Stimulated activated naive CD8-positive, alpha-beta T cell treated with anti-CD3 and anti-CD28 coated beads, Interleukin-15, Interleukin-2, amounts not matched to agents 100 ng/mL and 50 ng/mL, for 24 hours (primary cell): ENCODE results near the gene DNAJB2.
A peak's percentile ranks its signal among the peaks of the same experiment; 100 is the strongest.
"Not testable (repeated sequence)": the region's sequence is repeated elsewhere in the genome, so short reads cannot be mapped to it uniquely, and the experiment has no call there.

Experiments
- H3K27ac Mint-ChIP-seq: one replicate; pipeline ENCODE4 v1.8.0; 2021; ENCODE audit warnings: mild to moderate bottlenecking, mixed read lengths
- H3K27me3 Mint-ChIP-seq: one replicate; pipeline ENCODE4 v1.8.0; 2021; ENCODE audit warnings: mixed read lengths
- H3K36me3 Mint-ChIP-seq: one replicate; pipeline ENCODE4 v1.8.0; 2021; ENCODE audit warnings: low read depth, mixed read lengths
- H3K4me1 Mint-ChIP-seq: one replicate; pipeline ENCODE4 v1.8.0; 2021; ENCODE audit warnings: low read depth, mixed read lengths
- H3K4me3 Mint-ChIP-seq: one replicate; pipeline ENCODE4 v1.8.0; 2021; ENCODE audit warnings: mild to moderate bottlenecking, mixed read lengths
- H3K9me3 Mint-ChIP-seq: one replicate; pipeline ENCODE4 v1.8.0; 2021; ENCODE audit warnings: mixed read lengths

DNAJB2 gene

DNA sequence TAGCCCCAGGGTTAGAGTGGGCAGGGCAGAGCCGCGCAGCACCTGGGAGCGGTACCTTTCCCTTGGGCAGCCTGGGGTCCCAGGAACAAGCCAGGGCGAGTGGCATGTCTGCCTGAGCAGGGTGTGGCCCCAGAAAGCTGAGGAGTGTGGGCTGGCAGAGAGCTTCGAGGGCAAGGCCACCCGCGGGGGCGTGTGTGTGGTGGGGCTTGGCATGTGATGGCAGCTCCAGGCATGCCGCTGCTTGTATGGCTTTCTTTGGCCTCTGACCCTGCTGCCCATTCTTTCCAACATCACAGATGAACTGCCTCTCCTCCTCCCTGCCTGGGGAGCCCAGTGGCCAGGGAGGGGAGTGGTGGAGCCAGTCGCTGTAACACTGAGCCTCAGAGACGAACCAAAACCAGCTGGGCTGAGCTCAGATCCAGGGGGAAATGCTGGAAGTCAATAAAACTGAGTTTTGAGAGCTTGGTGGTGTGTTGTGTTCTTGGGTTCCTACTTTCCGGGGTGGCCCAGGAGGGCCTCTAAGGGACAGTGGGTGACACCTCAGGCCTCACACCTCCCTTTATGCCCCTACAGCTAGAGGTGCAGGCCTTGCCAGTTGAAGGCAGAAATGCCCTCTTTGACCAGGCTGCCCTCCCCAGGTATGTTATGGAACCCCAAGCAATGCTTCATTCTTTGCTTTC lies 7.4 kb downstream of the DNAJB2 start:
- Mint-ChIP-seq H3K27ac (no peak overlapping the region), H3K36me3 (peaks cover 19% of the 10 kb centered on the region), H3K4me1 (peaks cover 9% of the 10 kb centered on the region), H3K9me3 (no peaks in the 10 kb centered on the region), H3K27me3 (no peaks in the 10 kb centered on the region), H3K4me3 (no peak overlapping the region)

DNA sequence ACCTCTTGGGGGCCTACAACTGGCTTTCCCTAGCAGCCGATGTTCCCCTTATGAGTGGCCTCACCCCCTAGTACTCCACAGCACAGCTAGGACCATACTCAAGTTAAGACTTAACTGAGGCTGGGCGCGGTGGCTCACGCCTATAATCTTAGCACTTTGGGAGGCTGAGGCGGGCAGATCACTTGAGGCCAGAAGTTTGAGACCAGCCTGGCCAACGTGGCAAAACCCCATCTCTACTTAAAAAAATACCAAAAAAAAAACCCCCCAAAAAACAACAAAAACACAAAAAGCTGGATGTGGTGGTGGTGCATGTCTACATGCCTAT lies 7.9 kb downstream of the DNAJB2 start:
- H3K4me3 Mint-ChIP-seq, H3K27me3 Mint-ChIP-seq, H3K9me3 Mint-ChIP-seq, H3K4me1 Mint-ChIP-seq, H3K27ac Mint-ChIP-seq: not testable (repeated sequence)
- H3K36me3 Mint-ChIP-seq, result peaks cover 19% of the 10 kb centered on the region

DNA sequence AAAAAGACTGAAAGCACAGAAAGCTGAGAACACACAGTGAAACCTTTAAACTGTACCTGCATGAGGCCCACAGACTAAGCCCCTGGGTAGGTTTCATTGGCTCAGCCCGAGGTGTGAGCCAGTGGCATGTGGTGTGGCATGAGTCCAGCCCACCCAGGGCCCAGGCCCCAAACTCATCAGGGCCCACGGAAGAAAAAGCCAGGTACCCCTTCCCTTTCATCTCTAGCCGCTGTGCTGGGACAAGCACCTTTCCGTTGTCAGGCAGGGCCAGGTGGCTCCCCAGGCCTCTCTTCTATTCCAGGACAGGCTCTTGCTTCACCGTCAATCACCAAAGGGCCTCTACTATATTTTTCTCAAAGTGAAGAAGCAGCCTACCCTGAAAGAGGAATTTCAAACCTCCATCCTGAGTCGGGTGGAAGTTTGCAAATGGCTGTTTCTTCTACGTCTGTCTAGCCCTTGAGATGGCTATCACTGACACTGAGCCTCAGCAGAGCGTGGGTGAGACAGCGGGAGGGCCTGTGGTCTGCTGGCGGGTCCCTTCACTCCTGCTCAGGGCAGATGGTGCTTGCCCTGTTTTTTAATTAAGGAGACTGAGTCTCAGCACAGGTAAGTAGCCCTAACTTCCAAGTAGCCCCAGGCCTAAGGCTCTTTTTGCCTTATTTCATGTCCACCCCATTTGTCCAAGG lies 8.6 kb downstream of the DNAJB2 start:
- peaks cover 4% of the 10 kb centered on the region for H3K4me1 Mint-ChIP-seq
- no peak overlapping the region for H3K4me3 Mint-ChIP-seq
- H3K27ac Mint-ChIP-seq, result no peak overlapping the region
- no peaks in the 10 kb centered on the region for H3K27me3 Mint-ChIP-seq
- H3K36me3 Mint-ChIP-seq, result peaks cover 14% of the 10 kb centered on the region
- H3K9me3 Mint-ChIP-seq, result no peaks in the 10 kb centered on the region

DNA sequence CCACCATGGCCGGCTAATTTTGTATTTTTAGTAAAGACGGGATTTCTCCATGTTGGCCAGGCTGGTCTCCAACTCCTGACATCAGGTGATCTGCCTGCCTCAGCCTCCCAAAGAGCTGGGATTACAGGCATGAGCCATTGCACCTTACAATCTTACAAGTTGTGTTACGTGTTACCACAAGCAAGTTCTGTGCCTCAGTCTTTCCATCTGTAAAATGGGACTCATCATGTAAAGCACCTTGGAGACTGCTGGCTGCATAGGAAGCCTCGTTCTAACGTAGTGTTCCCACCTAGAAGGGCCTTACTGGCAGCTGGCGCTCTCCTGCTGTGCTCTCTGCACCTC lies 10.0 kb downstream of the DNAJB2 start:
- Mint-ChIP-seq H3K9me3 (no peaks in the 10 kb centered on the region), H3K27ac (no peak overlapping the region), H3K4me3 (no peak overlapping the region), H3K27me3 (no peaks in the 10 kb centered on the region), H3K36me3 (peaks cover 3% of the 10 kb centered on the region), H3K4me1 (peaks cover 3% of the 10 kb centered on the region)

DNA sequence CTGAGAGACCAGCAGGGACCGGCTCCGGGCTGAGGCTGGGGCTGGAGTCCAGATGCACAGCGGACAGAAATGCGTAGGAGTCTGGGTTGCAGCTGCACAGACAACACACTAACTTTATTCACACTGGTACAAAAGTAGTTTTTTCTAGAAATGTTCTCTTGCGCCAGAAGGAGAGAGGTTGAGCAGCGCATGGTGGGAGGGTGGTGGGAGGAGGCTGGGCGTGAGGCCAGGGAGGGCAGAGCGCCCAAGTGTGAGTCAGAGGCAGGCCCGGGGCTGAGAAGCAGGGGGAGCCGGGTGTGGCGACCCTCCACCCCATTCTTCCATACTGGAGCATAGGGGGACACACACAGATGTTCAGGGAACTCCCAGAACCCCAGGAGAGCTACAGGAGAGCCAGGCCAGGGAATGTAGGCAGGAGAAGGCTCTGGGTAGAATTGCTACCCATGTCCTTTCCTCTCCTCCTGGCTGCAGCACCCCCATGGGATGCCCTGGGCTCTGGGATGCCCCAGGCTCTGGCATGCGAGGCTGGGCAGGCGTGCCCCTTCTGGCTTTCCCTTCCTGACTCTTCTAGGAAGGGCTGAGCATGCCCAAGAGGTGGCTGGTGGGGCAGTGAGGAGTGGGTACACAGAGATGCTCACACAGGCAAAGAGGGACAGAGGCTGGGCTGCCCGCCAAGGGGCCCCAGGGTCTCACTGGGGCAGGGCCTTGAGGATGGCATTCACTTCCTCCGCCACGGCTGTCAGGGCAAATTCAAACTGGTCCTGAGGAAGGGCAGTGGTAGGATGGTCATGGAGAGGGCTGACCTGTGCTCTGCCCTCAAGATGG lies 10.6 kb downstream of the DNAJB2 start:
- no peak overlapping the region for H3K4me3 Mint-ChIP-seq
- no peaks in the 10 kb centered on the region for H3K27me3 Mint-ChIP-seq
- H3K27ac Mint-ChIP-seq, result no peak overlapping the region
- H3K4me1 Mint-ChIP-seq, result peaks cover 7% of the 10 kb centered on the region
- no peaks in the 10 kb centered on the region for H3K9me3 Mint-ChIP-seq
- peaks cover 3% of the 10 kb centered on the region for H3K36me3 Mint-ChIP-seq

DNA sequence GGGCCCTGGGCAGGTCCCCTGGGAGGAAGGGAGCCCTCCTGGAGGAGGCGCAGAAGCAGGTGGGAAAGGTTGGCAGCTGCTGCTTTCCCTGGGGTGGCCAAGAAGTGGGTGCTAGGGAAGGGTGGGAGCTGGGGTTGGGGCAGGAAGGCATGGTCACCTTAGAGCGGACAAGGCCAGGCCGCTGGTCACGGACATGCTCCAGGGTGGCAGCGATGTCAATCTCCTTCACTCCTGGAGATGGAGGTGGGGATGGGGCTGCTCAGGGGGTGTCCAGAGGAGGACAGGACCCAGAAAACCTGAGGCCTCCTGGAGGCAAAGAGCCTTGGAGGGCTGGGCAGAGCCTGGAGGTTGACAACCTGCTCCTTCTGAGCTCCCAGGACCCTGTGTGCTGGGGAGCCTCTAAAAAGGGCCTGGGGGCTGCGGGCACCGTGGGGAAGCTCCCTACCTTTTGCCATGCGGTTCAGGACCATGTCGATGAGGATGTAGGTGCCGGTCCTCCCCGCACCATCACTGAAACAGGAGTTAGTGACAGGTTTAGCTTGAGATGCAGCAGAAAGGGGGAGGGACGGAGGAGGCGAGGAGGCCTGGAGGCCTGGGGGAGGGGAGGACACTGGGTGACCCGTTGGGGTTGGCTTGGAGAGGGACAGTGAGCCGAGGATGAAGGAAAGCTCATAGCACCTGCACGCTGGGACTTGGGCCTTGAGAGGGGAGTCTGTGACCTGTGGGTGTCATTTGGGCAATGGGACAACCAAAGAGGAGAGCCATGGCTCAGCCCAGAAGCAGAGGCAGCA lies 11.4 kb downstream of the DNAJB2 start:
- Mint-ChIP-seq H3K4me3 (no peak overlapping the region), H3K4me1 (peaks cover 14% of the 10 kb centered on the region), H3K9me3 (no peaks in the 10 kb centered on the region), H3K36me3 (peaks cover 3% of the 10 kb centered on the region), H3K27ac (no peak overlapping the region), H3K27me3 (no peaks in the 10 kb centered on the region)

DNA sequence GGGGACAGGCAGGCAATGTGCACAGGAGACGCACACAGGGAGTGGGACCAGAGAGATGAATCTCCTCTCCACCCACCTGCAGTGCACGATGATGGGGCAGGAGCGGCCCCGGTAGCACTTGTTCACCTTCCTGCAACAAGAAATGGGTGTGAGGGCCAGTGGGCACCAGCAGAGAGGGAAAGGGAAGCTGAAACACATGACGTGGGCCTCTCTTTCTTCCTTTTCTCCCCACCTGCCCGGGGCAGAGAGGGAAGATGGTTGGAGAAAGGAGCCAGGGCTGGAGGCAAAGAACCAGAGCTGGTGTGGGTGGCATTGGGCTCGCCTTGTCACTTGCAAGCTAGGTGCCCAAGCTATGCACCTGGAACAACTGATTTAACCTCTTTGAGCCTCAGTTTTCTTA lies 12.2 kb downstream of the DNAJB2 start:
- no peak overlapping the region for H3K4me3 Mint-ChIP-seq
- H3K27ac Mint-ChIP-seq, result no peak overlapping the region

DNA sequence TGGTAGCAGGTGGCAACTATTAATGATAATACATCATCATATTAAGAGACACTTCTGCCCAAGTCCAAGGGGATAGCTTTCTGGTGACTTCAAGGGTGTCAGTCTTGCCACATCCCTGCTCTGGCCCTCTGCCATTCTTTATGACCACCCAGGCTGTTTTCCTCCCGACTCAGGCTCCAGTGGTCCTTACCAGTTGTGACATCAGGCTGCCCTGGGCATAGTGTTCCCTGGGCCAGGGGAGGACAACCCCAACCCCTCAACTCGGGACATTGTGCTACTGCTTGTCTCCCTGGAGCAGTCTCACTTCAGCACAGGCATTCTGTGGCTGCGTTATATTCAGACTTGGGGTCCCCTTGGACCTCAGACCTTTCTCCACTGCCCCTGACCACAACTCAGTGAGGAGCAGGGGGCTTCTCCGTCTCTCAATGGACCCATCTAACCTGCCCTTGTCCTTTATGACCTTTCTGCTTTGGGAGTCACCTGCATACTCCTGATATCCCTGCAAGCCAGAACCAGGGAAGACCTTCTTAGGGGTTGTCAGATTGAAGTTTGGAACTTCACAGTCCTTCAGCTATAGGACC lies 12.8 kb downstream of the DNAJB2 start:
- no peak overlapping the region for H3K4me3 Mint-ChIP-seq
- H3K27ac Mint-ChIP-seq, result no peak overlapping the region

More for the DNA sequence above, 12.2 kb downstream of the DNAJB2 start:
- Mint-ChIP-seq H3K27me3 (no peaks in the 10 kb centered on the region), H3K4me1 (peaks cover 22% of the 10 kb centered on the region), H3K36me3 (no peaks in the 10 kb centered on the region), H3K9me3 (no peaks in the 10 kb centered on the region)

DNA sequence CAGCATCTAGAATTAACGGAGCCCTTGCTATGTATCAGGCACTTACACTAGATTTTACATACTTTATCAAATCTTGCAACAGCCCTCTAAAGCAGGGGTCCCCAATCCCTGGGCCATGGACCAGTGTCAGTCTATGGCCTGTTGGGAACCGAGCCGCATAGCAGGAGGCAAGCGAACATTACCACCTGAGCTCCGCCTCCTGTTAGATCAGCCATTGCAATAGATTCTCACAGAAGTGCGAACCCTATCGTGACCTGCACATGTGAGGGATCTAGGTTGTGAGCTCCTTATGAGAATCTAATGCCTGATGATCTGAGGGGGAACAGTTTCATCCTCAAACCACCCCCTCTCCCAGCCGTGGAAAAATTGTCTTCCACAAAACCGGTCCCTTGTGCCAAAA lies 13.4 kb downstream of the DNAJB2 start:
- H3K27ac Mint-ChIP-seq, result no peak overlapping the region
- H3K27me3 Mint-ChIP-seq, result no peaks in the 10 kb centered on the region
- no peak overlapping the region for H3K4me3 Mint-ChIP-seq
- H3K36me3 Mint-ChIP-seq, result no peaks in the 10 kb centered on the region
- no peaks in the 10 kb centered on the region for H3K9me3 Mint-ChIP-seq
- H3K4me1 Mint-ChIP-seq, result peaks cover 22% of the 10 kb centered on the region

More for the DNA sequence above, 12.8 kb downstream of the DNAJB2 start:
- Mint-ChIP-seq H3K27me3 (no peaks in the 10 kb centered on the region), H3K36me3 (no peaks in the 10 kb centered on the region), H3K9me3 (no peaks in the 10 kb centered on the region), H3K4me1 (peaks cover 22% of the 10 kb centered on the region)

DNA sequence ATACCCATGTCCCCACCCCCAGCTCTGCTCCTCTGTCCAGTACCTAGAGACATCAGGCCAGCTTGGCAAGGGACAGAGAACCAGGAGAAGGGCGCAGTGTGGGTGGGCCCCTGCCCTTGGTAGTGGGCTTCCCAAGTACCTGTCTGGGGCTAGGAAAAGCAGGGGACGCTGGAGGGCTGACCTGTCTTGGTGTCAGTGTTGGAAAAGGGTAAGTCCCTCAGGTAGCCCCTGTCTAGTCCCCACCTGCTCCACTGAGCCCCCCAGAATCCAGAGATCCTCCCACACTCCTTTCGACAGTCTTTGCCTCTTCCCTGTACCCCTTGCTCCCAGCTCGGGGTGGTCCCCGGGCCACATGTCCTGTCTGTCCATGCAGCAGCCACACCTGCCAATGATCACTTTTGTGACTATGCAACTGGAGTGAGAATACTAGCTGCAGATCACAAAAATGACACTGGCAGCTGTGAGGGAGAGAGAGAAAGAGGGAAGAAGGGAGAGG lies 14.6 kb downstream of the DNAJB2 start:
- Mint-ChIP-seq H3K4me1 (peaks cover 25% of the 10 kb centered on the region), H3K27ac (peak overlapping the region; percentile 88), H3K4me3 (peak overlapping the region; percentile 73), H3K36me3 (no peaks in the 10 kb centered on the region), H3K9me3 (no peaks in the 10 kb centered on the region), H3K27me3 (no peaks in the 10 kb centered on the region)

DNA sequence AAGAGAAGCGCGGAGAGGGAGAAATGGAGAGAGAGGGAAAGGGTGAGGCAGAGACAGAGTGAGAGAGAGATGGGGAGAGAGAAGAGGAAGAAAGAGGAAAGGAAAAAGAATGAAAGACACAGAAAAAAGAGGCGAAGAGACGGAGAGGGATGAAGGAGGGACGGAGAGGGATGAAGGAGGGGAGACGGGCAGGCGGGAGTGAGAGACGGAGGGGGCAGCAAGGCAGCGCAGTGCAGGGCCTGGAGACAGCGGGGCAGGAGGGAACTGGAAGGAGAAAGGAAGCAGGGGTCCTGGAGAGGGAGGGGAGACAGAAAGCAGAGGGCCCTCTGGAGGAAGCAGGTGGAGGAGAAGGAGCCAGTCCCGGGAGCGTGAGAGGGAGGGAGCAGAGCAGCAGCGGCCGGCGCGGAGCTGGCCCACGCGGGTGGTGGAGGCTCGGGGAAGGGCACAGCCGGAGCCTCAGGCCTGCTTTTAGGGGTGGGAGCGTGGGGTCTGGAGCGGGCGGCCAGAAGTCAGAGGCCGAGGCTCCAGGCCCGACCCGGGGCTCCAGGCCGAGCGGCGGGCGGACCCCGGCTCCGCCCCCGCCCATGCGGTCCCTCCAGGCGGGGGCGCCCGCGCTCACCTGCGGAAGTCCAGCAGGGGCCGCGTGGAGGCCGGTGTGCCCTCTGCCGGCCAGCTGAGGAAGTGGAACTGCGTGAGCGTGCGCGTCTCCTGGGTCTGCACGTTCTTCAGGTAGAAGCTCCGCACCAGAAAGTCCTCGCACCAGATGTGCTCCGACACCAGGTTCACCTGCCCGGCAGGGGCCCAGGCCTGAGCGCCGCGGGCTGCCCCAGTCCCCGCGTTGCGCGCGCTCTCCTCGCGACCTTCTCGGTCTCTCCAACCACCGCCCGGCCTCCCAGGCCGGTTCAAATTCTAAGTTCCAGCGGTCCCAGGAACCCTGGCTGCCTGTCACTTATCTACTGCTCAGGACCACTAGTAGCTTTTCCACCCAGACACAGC lies 15.5 kb downstream of the DNAJB2 start:
- peak overlapping the region; percentile 73 for H3K4me3 Mint-ChIP-seq
- peak overlapping the region; percentile 88 for H3K27ac Mint-ChIP-seq
- no peaks in the 10 kb centered on the region for H3K9me3 Mint-ChIP-seq
- H3K36me3 Mint-ChIP-seq, result no peaks in the 10 kb centered on the region
- peaks cover 27% of the 10 kb centered on the region for H3K4me1 Mint-ChIP-seq
- H3K27me3 Mint-ChIP-seq, result no peaks in the 10 kb centered on the region

DNA sequence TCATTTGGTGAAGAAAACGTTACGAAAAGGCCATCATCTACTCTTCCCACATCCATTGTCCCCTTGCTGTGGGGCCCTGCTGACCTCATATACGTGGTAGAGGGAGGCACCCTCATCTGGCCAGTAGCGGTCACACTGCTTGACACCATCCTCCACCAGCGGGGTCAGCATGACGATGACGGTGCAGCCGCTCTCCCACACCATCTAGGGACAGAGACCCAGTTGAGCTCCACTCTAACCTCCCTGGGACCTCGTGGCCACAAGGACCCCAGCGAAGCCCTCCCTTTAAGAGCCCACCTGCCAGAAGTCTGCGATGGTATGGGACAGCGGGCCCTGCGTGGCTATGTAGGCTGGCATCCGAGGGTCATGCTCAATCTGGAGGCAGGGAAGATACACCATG lies 17.0 kb downstream of the DNAJB2 start:
- Mint-ChIP-seq H3K36me3 (no peaks in the 10 kb centered on the region), H3K27me3 (peaks cover 11% of the 10 kb centered on the region), H3K4me3 (no peak overlapping the region), H3K27ac (no peak overlapping the region), H3K9me3 (no peaks in the 10 kb centered on the region), H3K4me1 (peaks cover 27% of the 10 kb centered on the region)

DNA sequence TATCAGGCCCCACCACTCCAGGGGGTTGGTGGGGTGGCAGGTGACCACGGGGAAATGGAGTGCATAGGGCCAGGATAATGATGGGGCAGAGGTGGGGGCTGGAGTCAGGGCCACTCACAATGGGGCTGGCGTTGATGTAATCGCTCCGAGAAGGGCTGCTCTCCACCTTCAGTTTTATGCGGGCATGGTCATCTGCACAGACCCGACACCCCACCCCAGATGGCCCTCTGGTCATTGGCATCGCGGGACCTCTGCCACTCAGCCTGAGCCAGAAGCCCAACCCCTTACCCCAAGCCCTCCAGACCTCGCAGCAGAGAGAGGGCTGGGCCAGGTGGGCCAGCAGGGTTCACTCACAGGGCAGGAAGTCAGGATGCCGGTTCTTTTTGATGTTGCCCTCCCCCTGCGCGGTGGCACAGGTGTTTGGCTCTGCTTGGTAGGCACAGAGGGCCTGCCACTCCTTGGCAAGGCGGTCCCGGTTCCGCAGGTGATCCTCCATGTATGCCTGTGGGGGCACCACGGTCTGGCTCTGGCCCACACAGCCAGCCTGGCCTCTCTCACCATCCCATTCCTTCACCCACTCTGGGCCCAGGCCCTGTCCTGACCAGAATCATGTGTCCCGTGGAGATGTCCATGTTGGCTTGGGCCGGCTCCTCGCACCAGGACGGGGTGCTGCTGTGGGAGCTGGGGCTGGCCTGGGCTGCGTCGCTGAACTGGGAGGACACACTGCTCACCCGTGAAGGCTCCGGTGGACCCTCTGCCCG lies 17.6 kb downstream of the DNAJB2 start:
- H3K27me3 Mint-ChIP-seq, result peaks cover 17% of the 10 kb centered on the region
- no peaks in the 10 kb centered on the region for H3K9me3 Mint-ChIP-seq
- no peak overlapping the region for H3K4me3 Mint-ChIP-seq
- H3K4me1 Mint-ChIP-seq, result peaks cover 27% of the 10 kb centered on the region
- no peaks in the 10 kb centered on the region for H3K36me3 Mint-ChIP-seq
- no peak overlapping the region for H3K27ac Mint-ChIP-seq
